ENCODE data around the gene TMEM132C.

DNA sequence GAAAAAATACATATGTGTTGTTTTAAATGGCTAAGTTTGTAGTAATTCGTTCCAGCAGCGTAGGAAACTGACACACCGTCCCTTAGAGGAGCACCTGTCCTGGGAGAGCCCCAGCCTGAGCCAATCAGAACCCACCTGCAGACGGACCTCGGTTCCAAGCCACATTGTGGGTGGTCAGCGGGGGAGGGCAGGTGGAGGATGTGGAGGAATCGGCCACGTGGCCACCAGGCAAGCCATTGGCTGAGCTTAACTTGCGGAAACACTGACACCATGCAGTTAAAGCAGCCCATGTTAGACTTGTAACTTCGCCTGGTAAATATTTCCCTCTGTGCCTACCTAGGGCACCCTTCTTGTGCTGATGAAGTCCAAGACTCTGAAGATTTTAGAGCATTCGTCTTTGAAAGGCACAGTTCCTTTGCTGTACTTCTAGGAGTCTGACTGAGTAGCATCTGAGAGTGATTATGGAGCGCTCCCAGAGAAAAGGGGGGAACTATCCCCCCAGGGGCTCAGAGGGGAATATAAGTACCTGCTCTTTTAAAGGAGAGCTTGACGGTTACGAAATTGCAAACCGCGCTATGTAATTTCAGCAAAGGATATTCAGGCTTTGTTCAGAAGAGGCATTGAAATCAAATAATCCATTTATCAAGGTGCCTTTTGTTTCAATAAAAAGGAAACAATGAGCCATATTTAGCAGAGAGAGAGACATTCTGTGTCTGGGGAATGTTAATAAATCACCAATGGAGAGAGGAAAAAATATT, 135.7 kb downstream of the TMEM132C start:
- no peak for TF ChIP-seq POLR2AphosphoS5 (IDR thresholded peaks at IDR 0.05; ENCODE audit: low read depth, low read length)
- TF ChIP-seq POLR2A (IDR thresholded peaks at IDR 0.05; ENCODE audit: low read depth, low read length), result no peak
- TF ChIP-seq SPI1 (IDR thresholded peaks at IDR 0.05; ENCODE audit: low read depth, low read length), result no peak
